ENCODE measurements around the gene MTRR.
A peak's percentile ranks its signal among the peaks of the same experiment; 100 is the strongest.

Gene MTRR

DNA sequence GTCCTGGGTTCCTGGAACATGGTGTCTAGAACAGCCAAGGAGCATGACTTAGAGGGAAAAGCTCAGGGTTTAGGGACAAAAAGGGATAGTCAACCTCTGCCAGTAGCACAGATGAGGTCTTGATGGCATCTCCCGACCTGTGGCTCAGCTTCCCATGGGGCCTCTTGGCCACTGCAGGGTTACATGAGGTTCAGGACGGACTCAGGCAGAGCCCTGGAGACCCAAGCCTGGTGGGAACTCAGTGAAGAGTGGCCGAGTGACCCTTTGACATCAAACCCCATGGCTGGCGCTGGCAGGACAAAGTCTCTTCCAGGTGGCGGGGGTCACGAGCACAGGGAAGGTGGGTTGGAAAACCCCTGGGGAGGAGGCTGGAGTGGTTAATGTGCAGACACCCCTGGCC is 57.8 kb downstream of the MTRR start:
- H3K27ac ChIP-seq: no peak overlapping the region
- TF ChIP-seq, protein P1, sequence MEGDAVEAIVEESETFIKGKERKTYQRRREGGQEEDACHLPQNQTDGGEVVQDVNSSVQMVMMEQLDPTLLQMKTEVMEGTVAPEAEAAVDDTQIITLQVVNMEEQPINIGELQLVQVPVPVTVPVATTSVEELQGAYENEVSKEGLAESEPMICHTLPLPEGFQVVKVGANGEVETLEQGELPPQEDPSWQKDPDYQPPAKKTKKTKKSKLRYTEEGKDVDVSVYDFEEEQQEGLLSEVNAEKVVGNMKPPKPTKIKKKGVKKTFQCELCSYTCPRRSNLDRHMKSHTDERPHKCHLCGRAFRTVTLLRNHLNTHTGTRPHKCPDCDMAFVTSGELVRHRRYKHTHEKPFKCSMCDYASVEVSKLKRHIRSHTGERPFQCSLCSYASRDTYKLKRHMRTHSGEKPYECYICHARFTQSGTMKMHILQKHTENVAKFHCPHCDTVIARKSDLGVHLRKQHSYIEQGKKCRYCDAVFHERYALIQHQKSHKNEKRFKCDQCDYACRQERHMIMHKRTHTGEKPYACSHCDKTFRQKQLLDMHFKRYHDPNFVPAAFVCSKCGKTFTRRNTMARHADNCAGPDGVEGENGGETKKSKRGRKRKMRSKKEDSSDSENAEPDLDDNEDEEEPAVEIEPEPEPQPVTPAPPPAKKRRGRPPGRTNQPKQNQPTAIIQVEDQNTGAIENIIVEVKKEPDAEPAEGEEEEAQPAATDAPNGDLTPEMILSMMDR (IDR thresholded peaks at IDR 0.05): no peak
- H3K4me3 ChIP-seq: no peak overlapping the region
- DNase-seq (ENCODE audit: low spot score): no peak

GRCh38 chr5:7927466-7928375 is 58.8 kb downstream of the MTRR start:
- TF ChIP-seq, protein P1 (IDR thresholded peaks at IDR 0.05): peak; percentile 52
- DNase-seq (ENCODE audit: low spot score): no peak
- H3K27ac ChIP-seq: no peak overlapping the region
- no peak overlapping the region for H3K4me3 ChIP-seq

GRCh38 chr5:7930011-7930410 is 61.1 kb downstream of the MTRR start:
- DNase-seq (ENCODE audit: low spot score): no peak
- Histone ChIP-seq H3K27ac (no peak overlapping the region), H3K4me3 (no peak overlapping the region)
- TF ChIP-seq, protein P1 (IDR thresholded peaks at IDR 0.05): no peak

- TF ChIP-seq, protein P1 (IDR thresholded peaks at IDR 0.05): no peak
- H3K27ac ChIP-seq: no peak overlapping the region
- no peak for DNase-seq (ENCODE audit: low spot score)
- no peak overlapping the region for H3K4me3 ChIP-seq
These were observed 72.7 kb downstream of the MTRR start for GRCh38 chr5:7941692-7942091.

DNA sequence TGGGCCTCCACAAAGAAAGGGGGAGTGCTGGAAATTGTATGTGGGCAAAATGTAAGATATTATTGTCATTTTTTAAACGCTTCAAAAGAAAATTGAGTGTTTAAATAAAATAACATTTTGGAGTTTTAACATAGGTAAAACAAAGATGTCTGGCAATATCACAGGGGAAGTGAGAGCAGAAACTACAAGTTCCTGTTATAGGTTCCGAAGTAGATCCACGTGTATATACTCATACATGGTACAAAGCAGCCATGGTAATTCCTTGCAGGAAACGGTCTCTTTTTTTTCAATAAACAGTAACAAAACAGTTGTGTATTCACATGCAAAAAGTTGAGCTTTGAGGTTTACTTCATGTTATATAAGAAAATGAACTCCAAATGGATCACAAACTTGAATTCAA is 78.4 kb downstream of the MTRR start:
- no peak for DNase-seq (ENCODE audit: low spot score)
- Histone ChIP-seq H3K4me3 (no peak overlapping the region), H3K27ac (no peak overlapping the region)
- TF ChIP-seq, protein P1 (IDR thresholded peaks at IDR 0.05): no peak
